Duodenal mucosa (tissue), 2 donors: ENCODE data around the gene TMPRSS6.
A peak's percentile ranks its signal among the peaks of the same experiment; 100 is the strongest.

Experiments used
- H3K27ac ChIP-seq: one replicate; pipeline ENCODE4 v1.7.0; 2013; ENCODE audit warnings: low read depth, low read length
- H3K27me3 ChIP-seq, 2 donors: one replicate each; pipeline ENCODE4 v1.7.0; 2013; ENCODE audit warnings: low read length in 2 of 2, control low read depth in 1 of 2; ENCODE audit not compliant: insufficient read depth in 2 of 2, control insufficient read depth in 1 of 2
- H3K36me3 ChIP-seq, 2 donors: one replicate each; pipeline ENCODE4 v1.7.0; 2013; ENCODE audit warnings: low read length in 2 of 2, control low read depth in 1 of 2; ENCODE audit not compliant: insufficient read depth in 2 of 2, control insufficient read depth in 1 of 2
- H3K4me1 ChIP-seq, 2 donors: one replicate each; pipeline ENCODE4 v1.7.0; 2013; ENCODE audit warnings: low read length in 2 of 2, control low read depth in 1 of 2; ENCODE audit not compliant: insufficient read depth in 2 of 2, control insufficient read depth in 1 of 2
- H3K4me3 ChIP-seq, 2 donors: one replicate each; pipeline ENCODE4 v1.7.0; 2013; ENCODE audit warnings: low read length in 2 of 2, low read depth in 1 of 2
- H3K9ac ChIP-seq, 2 donors: one replicate each; pipeline ENCODE4 v1.7.0; 2013; ENCODE audit warnings: low read length in 2 of 2, low read depth in 1 of 2
- H3K9me3 ChIP-seq, 2 donors: one replicate each; pipeline ENCODE4 v1.7.0; 2013; ENCODE audit warnings: low read length in 2 of 2, control low read depth in 1 of 2; ENCODE audit not compliant: control insufficient read depth in 1 of 2

Gene TMPRSS6

GRCh38 chr22:37044634-37045625 lies 64.6 kb downstream of the TMPRSS6 start:
- H3K36me3 ChIP-seq: no peaks in the 10 kb centered on the region
- no peaks in the 10 kb centered on the region for H3K9me3 ChIP-seq
- H3K27ac ChIP-seq: no peak overlapping the region
- H3K9ac ChIP-seq: peak overlapping the region; percentile 35 to 55
- H3K4me3 ChIP-seq: peak overlapping the region in 1 of 2 donors; percentile 1
- no peaks in the 10 kb centered on the region for H3K27me3 ChIP-seq
- peaks cover 28 to 32% of the 10 kb centered on the region in 2 donors for H3K4me1 ChIP-seq

DNA sequence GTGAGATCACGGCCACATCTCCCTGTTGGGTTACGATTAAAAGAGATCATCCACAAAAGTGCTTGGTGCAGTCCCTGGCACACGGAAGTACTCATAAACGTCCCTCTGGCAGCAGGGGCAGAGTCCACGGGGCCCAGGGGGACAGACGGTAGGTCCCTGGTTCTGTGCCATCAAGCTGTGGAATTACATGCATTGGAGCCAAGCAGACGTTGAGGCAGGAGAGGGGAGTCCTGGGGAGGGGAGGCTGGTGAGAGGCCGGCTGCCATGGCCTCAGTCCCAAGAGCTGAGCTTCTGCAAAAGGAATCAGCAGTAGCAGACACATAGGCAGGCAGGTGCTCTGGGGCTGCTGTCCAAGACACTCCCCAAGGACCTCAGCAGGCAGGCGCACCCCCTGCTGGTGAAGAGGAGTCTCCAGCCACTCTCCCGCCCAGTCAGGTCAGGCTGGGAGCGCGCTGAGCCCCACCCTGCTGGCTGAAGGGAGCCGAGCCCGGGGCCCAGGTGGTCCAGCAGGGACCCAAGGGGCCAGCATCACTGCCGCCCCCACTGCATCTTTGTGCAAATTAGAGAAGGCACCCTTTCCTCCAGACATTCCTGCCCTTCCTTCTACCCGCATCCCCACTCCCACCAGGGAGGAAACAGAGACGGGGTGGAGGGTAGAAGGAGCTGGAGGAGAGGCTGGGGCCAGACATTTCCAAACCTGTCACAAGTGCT lies 65.5 kb downstream of the TMPRSS6 start:
- H3K27me3 ChIP-seq: no peaks in the 10 kb centered on the region
- no peaks in the 10 kb centered on the region for H3K36me3 ChIP-seq
- peak overlapping the region; percentile 32 to 39 for H3K4me3 ChIP-seq
- peaks cover 28 to 32% of the 10 kb centered on the region in 2 donors for H3K4me1 ChIP-seq
- H3K9ac ChIP-seq: peak overlapping the region; percentile 55
- peak overlapping the region; percentile 74 for H3K27ac ChIP-seq
- H3K9me3 ChIP-seq: no peaks in the 10 kb centered on the region

DNA sequence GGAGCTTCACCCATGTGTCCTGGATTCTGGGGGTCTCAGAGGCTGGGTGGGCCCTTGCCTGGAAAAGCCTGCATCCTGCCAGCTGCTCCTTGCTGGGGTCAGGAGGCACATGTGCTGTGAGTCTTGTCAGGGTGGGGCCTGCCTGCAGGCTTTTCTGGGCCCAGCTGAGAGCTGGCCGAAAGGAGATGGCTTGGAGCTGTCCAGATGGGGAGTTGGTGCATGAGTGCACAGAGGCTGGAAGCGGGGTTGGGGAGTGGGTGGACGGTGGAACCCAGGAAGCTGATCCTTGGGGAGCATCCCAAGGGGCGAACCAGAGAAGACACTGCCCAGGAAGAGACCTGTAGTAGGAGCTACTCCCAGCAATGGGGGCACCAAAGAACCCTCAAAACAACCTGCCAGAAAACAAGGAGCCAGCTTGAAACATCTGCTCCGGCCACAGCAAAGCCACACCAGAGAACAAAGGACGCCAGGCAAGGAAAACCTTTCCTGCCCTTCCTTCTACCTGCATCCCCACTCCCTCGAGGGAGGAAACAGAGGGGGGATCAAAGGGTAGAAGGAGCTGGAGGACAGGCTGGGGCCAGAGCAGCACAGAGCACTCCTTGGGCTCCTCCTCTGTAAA lies 66.2 kb downstream of the TMPRSS6 start:
- H3K4me1 ChIP-seq: peaks cover 28 to 32% of the 10 kb centered on the region in 2 donors
- no peaks in the 10 kb centered on the region for H3K27me3 ChIP-seq
- peak overlapping the region; percentile 45 to 55 for H3K9ac ChIP-seq
- H3K9me3 ChIP-seq: no peaks in the 10 kb centered on the region
- no peaks in the 10 kb centered on the region for H3K36me3 ChIP-seq
- H3K27ac ChIP-seq: peak overlapping the region; percentile 74
- peak overlapping the region; percentile 32 to 39 for H3K4me3 ChIP-seq

DNA sequence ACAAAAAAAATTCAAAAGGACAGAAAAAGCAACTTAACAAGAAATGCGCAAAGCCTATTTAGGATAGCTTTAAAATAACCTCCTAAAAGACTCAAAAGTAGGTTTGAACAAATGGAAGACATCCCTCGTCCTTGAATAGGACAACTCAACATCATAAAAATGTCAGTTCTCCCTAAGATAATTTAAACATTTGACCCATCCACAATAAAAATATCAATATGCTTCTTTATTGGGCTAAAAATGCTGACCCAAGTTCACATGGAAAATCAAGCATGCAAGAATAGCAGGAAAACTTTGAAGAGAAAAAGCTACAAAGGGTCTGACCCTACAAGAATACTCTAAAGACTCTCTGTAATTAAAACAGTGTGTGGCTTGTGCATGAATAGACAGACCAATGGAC lies 70.0 kb downstream of the TMPRSS6 start:
- peaks cover 29 to 34% of the 10 kb centered on the region in 2 donors for H3K4me1 ChIP-seq
- no peaks in the 10 kb centered on the region for H3K27me3 ChIP-seq
- H3K9ac ChIP-seq: no peak overlapping the region
- no peak overlapping the region for H3K27ac ChIP-seq
- no peaks in the 10 kb centered on the region for H3K36me3 ChIP-seq
- H3K9me3 ChIP-seq: no peaks in the 10 kb centered on the region
- H3K4me3 ChIP-seq: no peak overlapping the region

DNA sequence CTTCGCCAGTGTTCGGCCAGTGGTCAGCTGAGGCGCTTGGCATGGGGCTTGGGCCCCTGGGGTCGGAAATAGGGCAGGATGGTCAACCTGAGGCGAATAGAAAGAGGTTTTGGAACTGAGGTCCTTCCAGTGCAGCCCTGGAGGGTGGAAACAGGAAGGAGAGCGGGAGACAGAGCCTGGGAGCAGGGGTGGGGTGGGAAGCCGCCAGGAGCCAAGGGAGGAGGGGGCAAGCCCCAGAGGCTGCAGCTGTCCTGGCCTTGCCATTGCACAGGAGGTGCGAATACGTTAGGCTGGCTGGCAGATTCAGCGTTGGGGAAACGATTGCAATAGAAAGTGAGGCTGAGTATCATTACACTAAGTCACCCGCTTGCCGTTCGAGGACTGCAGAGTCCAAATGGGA lies 71.8 kb downstream of the TMPRSS6 start:
- no peaks in the 10 kb centered on the region for H3K27me3 ChIP-seq
- no peak overlapping the region for H3K4me3 ChIP-seq
- H3K27ac ChIP-seq: no peak overlapping the region
- H3K9me3 ChIP-seq: no peaks in the 10 kb centered on the region
- H3K36me3 ChIP-seq: no peaks in the 10 kb centered on the region
- peaks cover 28 to 34% of the 10 kb centered on the region in 2 donors for H3K4me1 ChIP-seq
- no peak overlapping the region for H3K9ac ChIP-seq

DNA sequence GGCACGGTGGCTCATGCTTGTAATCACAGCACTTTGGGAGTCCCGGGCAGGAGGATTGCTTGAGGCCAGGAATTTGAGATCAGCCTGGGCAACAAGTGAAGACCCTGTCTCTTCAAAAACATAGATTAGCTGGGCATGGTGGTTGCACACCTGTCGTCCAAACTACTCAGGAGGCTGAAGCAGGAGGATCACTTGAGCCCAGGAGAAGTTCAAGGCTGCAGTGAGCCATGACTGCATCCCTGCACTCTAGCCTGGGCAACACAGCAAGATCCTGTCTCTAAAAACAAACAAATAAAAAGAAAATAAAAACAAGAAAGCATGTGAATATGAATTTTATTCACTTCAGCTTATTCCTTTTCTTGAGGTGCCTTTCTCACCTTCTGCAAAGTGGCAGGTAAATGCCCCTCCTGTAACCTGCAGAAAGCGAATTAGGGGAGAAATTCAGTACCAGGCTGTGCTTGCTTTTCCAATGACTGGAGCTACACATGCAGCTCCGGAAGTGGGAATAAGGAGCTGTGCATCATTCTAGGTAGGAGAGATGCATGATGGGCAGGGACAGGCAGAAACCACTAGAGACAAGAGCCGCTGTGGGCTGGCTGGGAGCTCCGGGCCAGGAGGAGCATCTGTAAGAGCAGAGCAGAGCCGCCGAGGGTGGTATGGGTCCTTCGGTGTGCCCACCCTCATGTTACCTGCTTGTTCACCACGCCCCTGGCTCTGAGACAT lies 72.7 kb downstream of the TMPRSS6 start:
- no peak overlapping the region for H3K4me3 ChIP-seq
- no peak overlapping the region for H3K9ac ChIP-seq
- no peaks in the 10 kb centered on the region for H3K27me3 ChIP-seq
- H3K27ac ChIP-seq: no peak overlapping the region
- peaks cover 35 to 42% of the 10 kb centered on the region in 2 donors for H3K4me1 ChIP-seq
- no peaks in the 10 kb centered on the region for H3K36me3 ChIP-seq
- no peaks in the 10 kb centered on the region for H3K9me3 ChIP-seq

DNA sequence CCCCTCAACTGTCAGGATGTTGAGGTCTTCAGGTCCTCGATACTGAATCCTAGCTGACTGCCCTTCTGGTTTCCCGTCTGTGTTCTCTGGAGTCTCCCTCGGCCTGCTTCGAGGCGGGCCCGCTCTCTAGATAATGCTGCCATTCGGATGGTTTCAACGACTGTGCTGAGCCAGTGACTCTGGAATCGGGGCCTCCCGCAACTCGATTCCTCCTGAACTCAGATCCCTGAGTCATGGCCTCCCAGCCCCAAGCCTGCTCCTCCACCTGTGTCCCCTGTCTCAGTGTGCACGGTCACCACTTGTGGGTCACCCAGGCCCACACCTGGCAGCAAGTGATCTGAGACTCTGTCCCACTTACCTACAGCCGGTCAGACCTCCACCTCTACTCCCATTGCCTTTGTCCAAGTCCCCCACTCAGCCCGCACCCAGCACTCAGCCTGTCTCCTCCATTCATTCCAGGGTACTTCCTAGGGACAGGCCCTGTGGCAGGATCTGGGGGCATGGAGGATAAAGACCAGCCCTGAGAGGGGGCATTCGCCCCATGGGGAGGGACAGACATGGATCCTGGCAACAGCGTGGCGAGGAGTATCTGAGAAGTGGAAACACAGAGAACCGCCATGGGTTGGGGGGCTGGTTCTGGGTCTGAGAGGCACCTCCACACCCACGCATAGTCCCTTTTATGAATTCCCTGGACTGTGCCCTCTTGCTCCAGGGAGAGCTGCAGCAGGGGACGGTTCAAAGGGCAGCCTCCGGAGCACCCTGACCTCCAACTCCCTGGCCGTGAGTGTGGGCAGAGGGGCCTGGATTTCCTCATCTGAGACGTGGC lies 75.7 kb downstream of the TMPRSS6 start:
- Histone ChIP-seq H3K27ac (peak overlapping the region; percentile 28), H3K36me3 (peaks cover 9 to 22% of the 10 kb centered on the region in 2 donors), H3K9ac (peak overlapping the region; percentile 25 to 69), H3K4me3 (peak overlapping the region; percentile 30 to 48), H3K27me3 (no peaks in the 10 kb centered on the region), H3K9me3 (no peaks in the 10 kb centered on the region), H3K4me1 (peaks cover 33 to 59% of the 10 kb centered on the region in 2 donors)

DNA sequence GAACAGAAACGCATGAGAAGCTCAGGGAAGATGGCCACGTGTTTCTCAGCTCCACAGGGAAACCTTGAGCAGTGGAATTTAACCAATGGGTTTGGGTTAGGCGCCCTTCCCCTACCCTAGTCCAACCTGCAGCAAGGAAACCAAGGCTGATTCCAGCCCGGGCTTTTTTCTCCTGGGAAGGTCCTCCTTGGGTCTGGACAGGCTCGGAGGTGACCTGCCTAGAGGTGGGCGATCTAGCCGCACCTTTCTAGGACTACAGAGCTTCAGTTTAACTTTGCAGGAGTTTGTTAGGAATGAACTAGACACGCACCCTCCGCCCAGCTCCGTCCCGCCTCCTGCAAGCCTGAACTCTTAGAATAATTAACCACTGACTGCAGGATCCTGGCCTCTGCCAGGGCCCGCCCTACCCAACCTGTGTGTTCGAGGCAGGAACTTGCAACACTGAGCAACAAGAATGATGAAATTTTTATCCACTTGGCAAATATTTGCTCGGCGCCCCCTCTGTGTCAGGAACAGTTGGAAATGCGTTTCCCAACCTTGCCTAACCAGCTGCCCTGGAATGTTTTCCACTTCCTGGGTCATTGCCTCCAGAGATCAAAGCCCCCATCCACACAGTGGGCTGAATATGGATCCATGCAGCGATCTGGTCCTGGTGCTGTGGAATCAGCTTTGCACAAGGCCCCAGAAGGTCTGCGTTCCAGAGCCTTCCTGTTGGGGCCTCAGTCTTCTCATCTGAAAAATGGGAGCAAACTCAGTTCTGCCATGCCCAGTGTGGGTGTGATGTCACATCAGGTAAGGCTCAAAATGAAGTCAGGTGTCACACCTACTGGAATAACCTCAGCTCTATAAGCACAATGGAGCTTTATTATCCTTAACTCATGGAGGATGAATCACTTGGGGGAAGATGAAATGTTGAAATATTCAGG lies 76.7 kb downstream of the TMPRSS6 start:
- Histone ChIP-seq H3K9ac (peak overlapping the region; percentile 36 to 69), H3K4me3 (peak overlapping the region; percentile 30 to 48), H3K27me3 (no peaks in the 10 kb centered on the region), H3K4me1 (peaks cover 35 to 59% of the 10 kb centered on the region in 2 donors), H3K27ac (peak overlapping the region; percentile 35), H3K9me3 (no peaks in the 10 kb centered on the region), H3K36me3 (peaks cover 13 to 30% of the 10 kb centered on the region in 2 donors)
